IPS DF 6.9 (cell line): ENCODE measurements around the gene SEMA6A.

Experiments
- DNase-seq: peaks from one replicate; pipeline ENCODE4 v3.0.0-alpha.2; 2013; ENCODE audit warnings: low read depth, low spot score
- H3K27ac ChIP-seq: one replicate; pipeline ENCODE4 v1.5.1; 2013; ENCODE audit warnings: low read length, control low read depth
- H3K27me3 ChIP-seq: 2 replicates; pipeline ENCODE4 v1.6.1; 2013; ENCODE audit warnings: mild to moderate bottlenecking, low read length; ENCODE audit not compliant: control insufficient read depth, insufficient read depth
- H3K36me3 ChIP-seq: 2 replicates; pipeline ENCODE4 v1.6.1; 2013; ENCODE audit warnings: low read length; ENCODE audit not compliant: control insufficient read depth, insufficient read depth
- H3K4me1 ChIP-seq: 2 replicates; pipeline ENCODE4 v1.6.1; 2013; ENCODE audit warnings: low read length; ENCODE audit not compliant: control insufficient read depth, insufficient read depth
- H3K4me3 ChIP-seq: 2 replicates; pipeline ENCODE4 v1.5.1; 2013; ENCODE audit warnings: mild to moderate bottlenecking, low read length
- H3K9me3 ChIP-seq: 2 replicates; pipeline ENCODE4 v1.6.1; 2013; ENCODE audit warnings: low read length, inconsistent platforms; ENCODE audit not compliant: control insufficient read depth, insufficient read depth
- WGBS: extraction: QIAGEN DNeasy Blood & Tissue Kit; methylation state at CpG from one replicate; pipeline ENCODE4 v1.1.7; 2013; ENCODE audit warnings: mixed read lengths, missing lambda C conversion rate; ENCODE audit not compliant: insufficient read length, insufficient coverage; 5-methylcytosine and 5-hydroxymethylcytosine counted together

SEMA6A gene

GRCh38 chr5:116495786-116496357 is 78.8 kb downstream of the SEMA6A start:
- Histone ChIP-seq H3K4me3 (no peak overlapping the region), H3K27ac (no peak overlapping the region), H3K9me3 (no peaks in the 10 kb centered on the region), H3K4me1 (peaks cover 2% of the 10 kb centered on the region; the same call in 1 of the 2 replicates), H3K36me3 (peaks cover 40% of the 10 kb centered on the region), H3K27me3 (no peaks in the 10 kb centered on the region)
- WGBS: no CpG with 5 or more reads among the region's 9 CpGs
- no peak for DNase-seq

GRCh38 chr5:116494784-116495450 is 79.7 kb downstream of the SEMA6A start:
- Histone ChIP-seq H3K9me3 (no peaks in the 10 kb centered on the region), H3K27ac (no peak overlapping the region), H3K4me3 (no peak overlapping the region), H3K4me1 (peaks cover 1% of the 10 kb centered on the region; the same call in 1 of the 2 replicates), H3K36me3 (peaks cover 37% of the 10 kb centered on the region), H3K27me3 (no peaks in the 10 kb centered on the region)
- WGBS: no CpG with 5 or more reads among the region's 6 CpGs
- DNase-seq: no peak

- Histone ChIP-seq H3K4me1 (no peaks in the 10 kb centered on the region), H3K27ac (no peak overlapping the region), H3K36me3 (peaks cover 53% of the 10 kb centered on the region), H3K9me3 (no peaks in the 10 kb centered on the region), H3K4me3 (no peak overlapping the region), H3K27me3 (no peaks in the 10 kb centered on the region)
- WGBS: no CpG with 5 or more reads among the region's 3 CpGs
- no peak for DNase-seq
These were observed 81.8 kb downstream of the SEMA6A start for GRCh38 chr5:116492776-116493175.

GRCh38 chr5:116492016-116492623 is 82.5 kb downstream of the SEMA6A start:
- Histone ChIP-seq H3K27ac (no peak overlapping the region), H3K36me3 (peaks cover 55% of the 10 kb centered on the region), H3K4me1 (no peaks in the 10 kb centered on the region), H3K27me3 (no peaks in the 10 kb centered on the region), H3K9me3 (no peaks in the 10 kb centered on the region), H3K4me3 (no peak overlapping the region)
- no CpG with 5 or more reads among the region's 3 CpGs for WGBS
- no peak for DNase-seq

- Histone ChIP-seq H3K27ac (no peak overlapping the region), H3K4me3 (no peak overlapping the region), H3K27me3 (no peaks in the 10 kb centered on the region), H3K9me3 (no peaks in the 10 kb centered on the region), H3K4me1 (no peaks in the 10 kb centered on the region), H3K36me3 (peaks cover 42% of the 10 kb centered on the region)
- no CpG with 5 or more reads among the region's 6 CpGs for WGBS
- DNase-seq: no peak
These were observed 86.1 kb downstream of the SEMA6A start for GRCh38 chr5:116488356-116489041.

GRCh38 chr5:116487045-116487444 is 87.6 kb downstream of the SEMA6A start:
- Histone ChIP-seq H3K27ac (no peak overlapping the region), H3K36me3 (peaks cover 41% of the 10 kb centered on the region), H3K4me3 (no peak overlapping the region), H3K27me3 (no peaks in the 10 kb centered on the region), H3K4me1 (no peaks in the 10 kb centered on the region), H3K9me3 (no peaks in the 10 kb centered on the region)
- WGBS: no CpG with 5 or more reads among the region's 1 CpG
- DNase-seq: no peak

GRCh38 chr5:116486588-116486987 is 88.0 kb downstream of the SEMA6A start:
- Histone ChIP-seq H3K27me3 (no peaks in the 10 kb centered on the region), H3K36me3 (peaks cover 42% of the 10 kb centered on the region)
- WGBS: no CpG with 5 or more reads among the region's 8 CpGs

GRCh38 chr5:116484645-116485044 is 90.0 kb downstream of the SEMA6A start:
- H3K27me3 ChIP-seq: no peaks in the 10 kb centered on the region
- no peak overlapping the region; the same call in 1 of the 2 replicates for H3K4me3 ChIP-seq
- WGBS: no CpG with 5 or more reads among the region's 4 CpGs
- no peak overlapping the region for H3K27ac ChIP-seq
- H3K9me3 ChIP-seq: no peaks in the 10 kb centered on the region
- no peaks in the 10 kb centered on the region for H3K4me1 ChIP-seq
- H3K36me3 ChIP-seq: peaks cover 48% of the 10 kb centered on the region
- DNase-seq: no peak

More at GRCh38 chr5:116486588-116486987, 88.0 kb downstream of the SEMA6A start:
- DNase-seq: no peak
- no peak overlapping the region for H3K27ac ChIP-seq
- no peaks in the 10 kb centered on the region for H3K4me1 ChIP-seq
- no peaks in the 10 kb centered on the region for H3K9me3 ChIP-seq
- no peak overlapping the region for H3K4me3 ChIP-seq

GRCh38 chr5:116482394-116482793 is 92.2 kb downstream of the SEMA6A start:
- no CpG with 5 or more reads among the region's 1 CpG for WGBS
- Histone ChIP-seq H3K27ac (no peak overlapping the region), H3K27me3 (no peaks in the 10 kb centered on the region), H3K36me3 (peaks cover 40% of the 10 kb centered on the region), H3K4me1 (no peaks in the 10 kb centered on the region), H3K9me3 (no peaks in the 10 kb centered on the region), H3K4me3 (no peak overlapping the region)
- no peak for DNase-seq

- no CpG with 5 or more reads among the region's 5 CpGs for WGBS
- DNase-seq: no peak
- H3K36me3 ChIP-seq: peaks cover 44% of the 10 kb centered on the region
- no peaks in the 10 kb centered on the region for H3K4me1 ChIP-seq
- no peak overlapping the region for H3K4me3 ChIP-seq
- H3K9me3 ChIP-seq: no peaks in the 10 kb centered on the region
- H3K27ac ChIP-seq: no peak overlapping the region
- H3K27me3 ChIP-seq: no peaks in the 10 kb centered on the region
These were observed 93.6 kb downstream of the SEMA6A start for GRCh38 chr5:116480894-116481510.
